ENCODE results near the gene GSE1.
A peak's percentile ranks its signal among the peaks of the same experiment; 100 is the strongest.

The GSE1 gene

GRCh38 chr16:85680352-85680944 lies 67.3 kb downstream of the GSE1 start:
- H3K27me3 ChIP-seq (ENCODE audit: control insufficient read depth, insufficient read depth, low read length) = no peaks in the 10 kb centered on the region
- H3K4me1 ChIP-seq (ENCODE audit: control insufficient read depth, insufficient read depth, low read length) = no peaks in the 10 kb centered on the region
- H3K9me3 ChIP-seq (ENCODE audit: control insufficient read depth, insufficient read depth, low read length) = no peaks in the 10 kb centered on the region
- H3K36me3 ChIP-seq (ENCODE audit: control insufficient read depth, insufficient read depth, low read length) = peaks cover 36% of the 10 kb centered on the region
- H3K4me3 ChIP-seq (ENCODE audit: low read depth, low read length) = no peak overlapping the region
- H3K9ac ChIP-seq (ENCODE audit: low read depth, low read length) = no peak overlapping the region

DNA sequence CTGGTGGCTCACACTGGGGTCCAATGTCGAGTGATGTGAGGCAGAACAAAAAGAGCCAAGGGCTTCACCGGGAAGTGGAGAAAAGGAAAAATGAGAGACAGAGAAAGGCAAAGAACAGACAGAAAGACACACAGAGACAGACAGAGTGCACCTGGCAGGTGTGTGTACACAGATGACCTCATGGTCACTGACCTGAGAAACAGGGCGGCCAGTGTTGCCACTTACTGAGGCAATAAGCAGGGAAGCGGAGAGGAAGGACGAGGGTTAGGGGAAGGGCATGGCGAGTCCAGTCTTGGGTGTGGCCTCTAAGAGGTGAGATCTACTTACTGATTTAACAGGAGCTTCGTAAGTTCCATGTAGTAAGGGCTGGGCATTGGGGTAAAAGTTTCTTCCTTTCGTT lies 68.1 kb downstream of the GSE1 start:
- no peak overlapping the region for H3K4me3 ChIP-seq (ENCODE audit: low read depth, low read length)
- H3K36me3 ChIP-seq (ENCODE audit: control insufficient read depth, insufficient read depth, low read length) = peaks cover 36% of the 10 kb centered on the region
- no peaks in the 10 kb centered on the region for H3K9me3 ChIP-seq (ENCODE audit: control insufficient read depth, insufficient read depth, low read length)
- H3K27me3 ChIP-seq (ENCODE audit: control insufficient read depth, insufficient read depth, low read length) = no peaks in the 10 kb centered on the region
- H3K9ac ChIP-seq (ENCODE audit: low read depth, low read length) = no peak overlapping the region
- H3K4me1 ChIP-seq (ENCODE audit: control insufficient read depth, insufficient read depth, low read length) = no peaks in the 10 kb centered on the region

DNA sequence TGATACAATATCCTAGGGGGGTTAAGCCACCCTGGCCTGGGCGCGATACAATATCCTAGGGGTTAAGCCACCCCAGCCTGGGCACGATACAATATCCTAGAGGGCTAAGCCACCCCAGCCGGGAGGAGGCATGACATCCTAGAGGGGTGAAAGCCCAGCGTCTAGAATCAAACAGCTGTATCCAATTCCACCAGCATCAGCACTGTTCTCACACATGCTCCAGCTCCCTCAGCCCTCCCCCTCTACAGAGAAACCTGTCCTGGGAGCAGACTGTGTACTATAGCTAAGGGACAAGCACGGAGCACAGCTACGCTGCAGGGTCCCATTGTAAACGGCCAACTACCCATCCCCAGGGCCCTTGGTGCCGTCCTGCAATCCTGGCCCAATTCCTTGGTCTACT lies 69.4 kb downstream of the GSE1 start:
- H3K36me3 ChIP-seq (ENCODE audit: control insufficient read depth, insufficient read depth, low read length) = peaks cover 29% of the 10 kb centered on the region
- no peak overlapping the region for H3K9ac ChIP-seq (ENCODE audit: low read depth, low read length)
- no peaks in the 10 kb centered on the region for H3K9me3 ChIP-seq (ENCODE audit: control insufficient read depth, insufficient read depth, low read length)
- H3K4me1 ChIP-seq (ENCODE audit: control insufficient read depth, insufficient read depth, low read length) = no peaks in the 10 kb centered on the region
- H3K4me3 ChIP-seq (ENCODE audit: low read depth, low read length) = no peak overlapping the region
- H3K27me3 ChIP-seq (ENCODE audit: control insufficient read depth, insufficient read depth, low read length) = no peaks in the 10 kb centered on the region

DNA sequence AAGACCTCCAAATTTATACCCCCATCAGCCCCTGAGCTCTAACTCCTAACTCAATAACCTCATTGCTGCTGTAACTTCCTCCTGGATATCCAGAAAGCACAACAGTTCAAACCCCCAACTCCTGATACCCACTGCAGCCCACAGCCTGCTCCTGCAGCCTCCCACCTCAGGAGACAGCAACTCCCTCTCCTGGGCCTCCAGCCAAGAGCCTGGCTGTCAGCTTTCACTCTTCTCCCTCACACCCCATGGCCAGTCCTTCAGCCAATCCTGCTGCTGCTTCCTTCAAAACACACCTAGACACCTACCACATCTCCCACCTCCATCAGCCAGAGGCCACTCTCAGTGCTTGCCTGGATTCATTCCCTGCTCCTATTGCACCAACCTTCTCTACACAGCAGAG lies 70.2 kb downstream of the GSE1 start:
- no peak overlapping the region for H3K4me3 ChIP-seq (ENCODE audit: low read depth, low read length)
- H3K9ac ChIP-seq (ENCODE audit: low read depth, low read length) = no peak overlapping the region
- H3K27me3 ChIP-seq (ENCODE audit: control insufficient read depth, insufficient read depth, low read length) = no peaks in the 10 kb centered on the region
- no peaks in the 10 kb centered on the region for H3K9me3 ChIP-seq (ENCODE audit: control insufficient read depth, insufficient read depth, low read length)
- no peaks in the 10 kb centered on the region for H3K4me1 ChIP-seq (ENCODE audit: control insufficient read depth, insufficient read depth, low read length)
- H3K36me3 ChIP-seq (ENCODE audit: control insufficient read depth, insufficient read depth, low read length) = peaks cover 24% of the 10 kb centered on the region

DNA sequence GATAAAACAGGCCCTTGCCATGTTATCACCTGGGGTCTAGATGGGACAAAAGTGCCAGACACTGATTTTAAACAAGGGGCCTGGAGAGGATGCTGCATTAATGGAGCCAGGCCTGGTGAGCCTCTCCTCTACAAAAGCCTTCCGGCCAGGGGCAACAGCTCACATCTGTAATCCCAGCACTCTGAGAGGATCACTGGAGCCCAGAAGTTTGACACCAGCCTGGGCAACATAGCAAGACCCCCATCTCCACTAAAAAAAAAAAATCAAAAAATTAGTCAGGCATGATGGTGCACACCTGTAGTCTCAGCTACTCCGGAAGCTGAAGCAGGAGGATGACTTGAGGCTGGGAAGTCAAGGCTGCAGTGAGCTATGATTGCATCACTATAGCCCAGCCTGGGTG lies 72.1 kb downstream of the GSE1 start:
- Histone ChIP-seq H3K4me1 (ENCODE audit: control insufficient read depth, insufficient read depth, low read length) (no peaks in the 10 kb centered on the region), H3K36me3 (ENCODE audit: control insufficient read depth, insufficient read depth, low read length) (peaks cover 10% of the 10 kb centered on the region), H3K9me3 (ENCODE audit: control insufficient read depth, insufficient read depth, low read length) (no peaks in the 10 kb centered on the region), H3K27me3 (ENCODE audit: control insufficient read depth, insufficient read depth, low read length) (no peaks in the 10 kb centered on the region), H3K9ac (ENCODE audit: low read depth, low read length) (no peak overlapping the region), H3K4me3 (ENCODE audit: low read depth, low read length) (no peak overlapping the region)

GRCh38 chr16:85686912-85687591 lies 73.9 kb downstream of the GSE1 start:
- Histone ChIP-seq H3K36me3 (ENCODE audit: control insufficient read depth, insufficient read depth, low read length) (no peaks in the 10 kb centered on the region), H3K4me1 (ENCODE audit: control insufficient read depth, insufficient read depth, low read length) (no peaks in the 10 kb centered on the region), H3K9me3 (ENCODE audit: control insufficient read depth, insufficient read depth, low read length) (no peaks in the 10 kb centered on the region), H3K27me3 (ENCODE audit: control insufficient read depth, insufficient read depth, low read length) (no peaks in the 10 kb centered on the region), H3K9ac (ENCODE audit: low read depth, low read length) (no peak overlapping the region), H3K4me3 (ENCODE audit: low read depth, low read length) (peak overlapping the region; percentile 37)

GRCh38 chr16:85687651-85688471 lies 74.7 kb downstream of the GSE1 start:
- Histone ChIP-seq H3K9ac (ENCODE audit: low read depth, low read length) (no peak overlapping the region), H3K27me3 (ENCODE audit: control insufficient read depth, insufficient read depth, low read length) (no peaks in the 10 kb centered on the region), H3K4me1 (ENCODE audit: control insufficient read depth, insufficient read depth, low read length) (no peaks in the 10 kb centered on the region), H3K36me3 (ENCODE audit: control insufficient read depth, insufficient read depth, low read length) (no peaks in the 10 kb centered on the region), H3K9me3 (ENCODE audit: control insufficient read depth, insufficient read depth, low read length) (no peaks in the 10 kb centered on the region), H3K4me3 (ENCODE audit: low read depth, low read length) (peak overlapping the region; percentile 77)

GRCh38 chr16:85688586-85689284 lies 75.6 kb downstream of the GSE1 start, which contains the start of gene GINS2:
Gene GINS2, minus strand, starts transcription at chr16:85688954. Its CDS starts 56 bp downstream, at chr16:85688898.
- H3K4me3 ChIP-seq (ENCODE audit: low read depth, low read length) = peak within 1 kb of the TSS; percentile 77
- H3K9me3 ChIP-seq (ENCODE audit: control insufficient read depth, insufficient read depth, low read length) = no peaks in the 10 kb centered on the region
- no peaks in the 10 kb centered on the region for H3K27me3 ChIP-seq (ENCODE audit: control insufficient read depth, insufficient read depth, low read length)
- no peaks in the 10 kb centered on the region for H3K4me1 ChIP-seq (ENCODE audit: control insufficient read depth, insufficient read depth, low read length)
- no peaks in the 10 kb centered on the region for H3K36me3 ChIP-seq (ENCODE audit: control insufficient read depth, insufficient read depth, low read length)
- H3K9ac ChIP-seq (ENCODE audit: low read depth, low read length) = no peak within 1 kb of the TSS

- Histone ChIP-seq H3K9me3 (ENCODE audit: control insufficient read depth, insufficient read depth, low read length) (no peaks in the 10 kb centered on the region), H3K4me3 (ENCODE audit: low read depth, low read length) (peak overlapping the region; percentile 37), H3K27me3 (ENCODE audit: control insufficient read depth, insufficient read depth, low read length) (no peaks in the 10 kb centered on the region), H3K36me3 (ENCODE audit: control insufficient read depth, insufficient read depth, low read length) (no peaks in the 10 kb centered on the region), H3K4me1 (ENCODE audit: control insufficient read depth, insufficient read depth, low read length) (no peaks in the 10 kb centered on the region), H3K9ac (ENCODE audit: low read depth, low read length) (no peak overlapping the region)
These were observed 76.3 kb downstream of the GSE1 start for GRCh38 chr16:85689285-85689949.

DNA sequence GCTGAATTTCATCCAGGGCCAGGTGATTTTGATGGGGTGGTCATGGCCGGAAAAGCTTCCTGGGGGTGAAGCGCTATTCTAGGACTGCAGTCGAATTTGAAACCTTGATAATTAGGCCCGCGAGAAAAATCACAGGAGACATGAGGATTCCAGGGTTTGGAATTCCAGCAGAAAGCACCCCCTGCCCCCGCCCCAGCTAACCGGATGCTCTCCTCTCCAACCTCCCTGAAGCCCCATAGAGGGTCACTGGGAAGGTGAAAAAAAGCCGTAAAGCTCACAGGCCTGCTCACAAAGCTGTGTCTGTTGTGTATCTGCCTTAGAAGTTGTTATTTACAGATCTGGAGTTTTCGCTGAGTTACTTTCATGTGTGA lies 76.8 kb downstream of the GSE1 start:
- no peaks in the 10 kb centered on the region for H3K27me3 ChIP-seq (ENCODE audit: control insufficient read depth, insufficient read depth, low read length)
- H3K9ac ChIP-seq (ENCODE audit: low read depth, low read length) = no peak overlapping the region
- H3K4me3 ChIP-seq (ENCODE audit: low read depth, low read length) = no peak overlapping the region
- no peaks in the 10 kb centered on the region for H3K36me3 ChIP-seq (ENCODE audit: control insufficient read depth, insufficient read depth, low read length)
- H3K4me1 ChIP-seq (ENCODE audit: control insufficient read depth, insufficient read depth, low read length) = no peaks in the 10 kb centered on the region
- no peaks in the 10 kb centered on the region for H3K9me3 ChIP-seq (ENCODE audit: control insufficient read depth, insufficient read depth, low read length)

GRCh38 chr16:85690469-85691064 lies 77.4 kb downstream of the GSE1 start:
- Histone ChIP-seq H3K9ac (ENCODE audit: low read depth, low read length) (no peak overlapping the region), H3K4me1 (ENCODE audit: control insufficient read depth, insufficient read depth, low read length) (no peaks in the 10 kb centered on the region), H3K36me3 (ENCODE audit: control insufficient read depth, insufficient read depth, low read length) (no peaks in the 10 kb centered on the region), H3K9me3 (ENCODE audit: control insufficient read depth, insufficient read depth, low read length) (no peaks in the 10 kb centered on the region), H3K27me3 (ENCODE audit: control insufficient read depth, insufficient read depth, low read length) (no peaks in the 10 kb centered on the region), H3K4me3 (ENCODE audit: low read depth, low read length) (no peak overlapping the region)
